GM12891 (cell line): ENCODE measurements around the gene CHRNA4.

Experiments
- POLR2A ChIP-seq: IDR thresholded peaks from 2 replicates; pipeline ENCODE4 v1.6.1; 2011; ENCODE audit warnings: low read depth, low read length, control low read depth
- POLR2AphosphoS5 ChIP-seq: IDR thresholded peaks from 2 replicates; pipeline ENCODE4 v1.6.1; 2011; ENCODE audit warnings: low read depth, low read length, control low read depth

GRCh38 chr20:63328026-63328700 lies 33.0 kb downstream of the CHRNA4 start:
- TF ChIP-seq POLR2A (no peak), POLR2AphosphoS5 (no peak)
